ENCODE measurements around the gene DECR2.
"Not testable (repeated sequence)": the region's sequence is repeated elsewhere in the genome, so short reads cannot be mapped to it uniquely, and the experiment has no call there.

The DECR2 gene

DNA sequence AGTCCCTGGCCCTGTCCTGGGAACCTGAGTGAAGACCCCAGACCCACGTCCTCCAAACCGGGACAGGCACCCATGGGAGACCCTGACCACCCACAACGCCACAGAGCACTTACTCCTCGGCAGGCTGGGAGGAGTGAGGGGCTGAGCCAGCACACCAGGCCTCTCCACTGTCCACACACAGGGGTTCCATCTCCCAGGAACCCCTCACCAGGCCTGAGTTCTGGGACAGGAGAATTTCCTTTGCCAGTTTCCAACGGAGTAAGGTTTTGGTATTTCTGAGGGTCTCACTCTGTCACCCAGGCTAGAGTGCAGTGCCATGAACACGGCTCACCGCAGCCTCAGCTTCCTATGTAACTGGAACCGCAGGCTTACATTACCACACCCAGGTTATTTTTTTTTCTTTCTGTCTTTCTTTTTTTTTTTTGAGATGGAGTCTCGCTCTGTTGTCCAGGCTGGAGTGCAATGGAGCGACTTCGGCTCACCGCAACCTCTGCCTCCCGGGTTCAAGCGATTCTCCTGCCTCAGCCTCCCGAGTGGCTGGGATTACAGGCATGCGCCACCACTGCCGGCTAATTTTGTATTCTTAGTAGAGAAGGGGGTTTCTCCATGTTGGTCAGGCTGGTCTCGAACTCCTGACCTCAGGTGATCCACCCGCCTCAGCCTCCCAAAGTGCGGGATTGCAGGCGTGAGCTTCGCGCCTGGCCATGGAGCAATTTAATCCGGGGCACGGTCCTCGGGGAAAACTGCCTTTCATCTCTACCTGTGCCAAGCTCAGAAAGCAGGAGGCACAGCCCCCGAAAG is 21.5 kb upstream of the DECR2 start:
- DNase-seq, result no peak

DNA sequence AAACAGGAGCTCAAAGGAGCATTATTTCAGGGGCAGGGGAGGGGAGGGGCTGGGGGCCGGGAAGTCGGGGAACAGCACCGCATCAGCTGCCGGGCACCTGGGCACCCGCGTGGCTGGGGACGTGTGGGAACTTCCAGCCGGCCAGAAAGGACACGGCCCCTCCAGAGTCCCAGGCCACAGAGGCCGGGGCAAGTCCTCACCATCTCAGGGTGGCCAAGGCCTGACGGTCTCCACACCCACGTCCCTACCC is 21.0 kb upstream of the DECR2 start:
- DNase-seq, result no peak

DNA sequence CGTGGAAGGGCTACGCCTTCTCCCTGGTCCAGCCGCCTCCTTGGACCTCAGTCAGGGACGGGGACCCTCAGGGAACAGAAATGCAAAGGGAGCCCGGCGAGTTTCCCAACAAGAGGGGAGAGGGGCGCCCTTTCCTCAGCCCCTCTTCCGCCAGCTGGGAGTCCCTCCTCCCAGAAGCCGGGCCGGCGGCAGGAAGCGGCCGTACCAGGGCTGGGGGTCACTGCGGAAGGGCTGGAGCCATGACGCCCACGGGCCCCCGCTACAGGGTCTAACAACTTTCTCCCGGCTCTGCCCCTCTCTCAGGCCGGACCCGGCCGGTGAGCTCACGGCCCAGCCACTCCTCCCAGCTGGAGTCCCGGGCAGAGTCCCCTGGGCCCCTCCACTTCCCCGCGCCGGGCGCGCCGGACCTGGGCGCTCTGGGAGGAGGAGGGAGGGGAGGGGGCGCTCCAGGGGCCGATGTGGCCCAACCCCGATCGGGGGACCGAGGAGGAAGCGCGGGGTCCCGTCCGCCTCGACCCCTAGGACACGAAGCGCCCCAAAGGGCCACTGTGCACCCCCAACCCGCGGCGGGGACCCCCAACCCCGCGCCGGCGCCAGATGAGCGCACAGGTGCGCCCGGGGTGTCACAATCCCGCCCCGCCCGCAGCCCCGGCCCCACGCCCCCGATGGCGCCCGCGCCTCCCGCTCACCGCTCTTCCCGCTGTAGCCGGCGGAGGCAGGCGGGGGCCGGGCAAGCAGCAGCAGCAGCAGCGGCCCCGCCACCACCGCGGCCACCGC is 20.5 kb upstream of the DECR2 start:
- peak; percentile 37 for DNase-seq

DNA sequence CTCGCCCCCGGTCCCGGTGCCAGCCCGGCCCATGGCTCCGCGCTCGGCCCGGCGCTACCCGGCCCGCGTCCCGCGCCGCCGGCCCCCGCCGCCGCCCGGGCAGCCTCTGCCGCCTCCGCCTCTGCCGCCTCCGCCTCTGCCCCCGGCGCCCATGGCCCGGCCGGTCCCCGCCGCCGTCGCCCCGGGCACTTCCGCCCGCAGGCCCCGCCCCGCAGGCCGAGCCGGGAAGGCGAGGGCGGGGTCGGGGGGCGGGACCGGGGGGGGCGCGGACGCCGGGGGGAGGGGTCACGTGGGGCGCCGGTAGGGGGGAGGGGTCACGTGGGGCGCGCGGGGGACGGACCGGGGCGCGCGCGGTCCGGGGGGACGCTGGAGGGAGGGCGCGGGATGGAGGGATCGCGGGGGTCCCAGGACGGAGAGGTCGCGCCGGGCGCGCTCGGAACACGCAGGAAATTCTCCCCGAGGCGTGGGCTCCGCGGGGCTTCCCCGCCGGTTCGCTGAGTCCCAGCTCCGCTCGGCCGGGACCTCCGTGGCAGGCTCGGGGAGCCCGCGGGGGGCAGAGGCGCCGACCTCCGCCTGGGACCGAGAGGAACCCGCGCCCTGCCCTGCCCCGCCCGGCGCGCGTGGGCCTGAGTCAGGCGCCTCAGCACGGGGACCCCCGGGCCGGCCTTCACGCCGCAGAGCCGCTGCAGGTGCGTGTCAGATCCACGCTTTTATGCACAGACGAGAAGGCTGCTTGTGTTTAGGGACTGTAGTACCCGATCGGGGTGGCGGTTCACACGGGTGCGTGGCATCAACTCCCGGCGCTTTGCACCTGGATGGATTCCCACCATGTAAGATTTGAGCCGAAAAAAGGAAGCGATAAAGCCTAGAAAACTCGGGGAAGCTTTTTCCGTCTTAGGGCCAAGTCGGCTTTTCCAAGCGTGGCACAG is 19.6 kb upstream of the DECR2 start, which contains the start of gene PGAP6:
Gene PGAP6, minus strand, starts transcription at position 190 of the 929 bp plus-strand sequence. Its CDS starts 157 bp downstream, at position 33.
- DNase-seq, result peak; percentile 63

DNA sequence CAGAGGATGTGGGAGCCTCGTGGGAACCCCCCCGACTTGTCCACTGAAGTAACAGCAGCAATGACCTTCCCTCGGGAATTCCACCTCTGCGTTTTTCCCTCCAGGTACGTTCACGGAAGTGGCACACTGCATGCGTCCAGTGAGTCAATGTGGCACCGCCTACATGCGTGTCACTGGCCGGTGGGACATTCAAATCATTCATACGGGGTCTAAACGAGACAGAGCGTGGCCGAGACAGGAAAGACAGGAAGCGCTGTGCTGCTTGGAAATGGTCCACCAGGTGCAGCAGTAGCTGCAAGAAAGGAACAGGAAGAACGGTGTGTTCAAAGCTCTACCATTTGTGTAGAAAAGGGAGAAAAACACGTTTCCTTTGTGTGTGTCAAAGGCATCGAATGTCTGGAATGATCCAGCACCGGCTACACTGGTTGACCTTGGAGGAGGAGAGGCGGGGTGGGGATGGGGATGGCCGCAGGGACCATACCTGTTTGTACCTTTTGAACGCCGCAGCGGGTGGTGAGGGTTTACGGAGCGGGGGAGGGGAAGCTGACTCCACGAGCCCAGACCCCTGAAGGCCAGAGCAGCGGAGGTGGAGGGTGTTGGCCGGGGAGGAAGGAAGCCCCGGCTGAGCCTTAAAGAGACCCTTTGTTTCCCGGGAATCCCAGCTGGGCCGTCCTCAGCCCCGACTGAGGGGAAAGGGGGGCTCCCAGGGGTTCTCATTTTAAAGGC is 18.2 kb upstream of the DECR2 start:
- peak; percentile 49 for DNase-seq

DNA sequence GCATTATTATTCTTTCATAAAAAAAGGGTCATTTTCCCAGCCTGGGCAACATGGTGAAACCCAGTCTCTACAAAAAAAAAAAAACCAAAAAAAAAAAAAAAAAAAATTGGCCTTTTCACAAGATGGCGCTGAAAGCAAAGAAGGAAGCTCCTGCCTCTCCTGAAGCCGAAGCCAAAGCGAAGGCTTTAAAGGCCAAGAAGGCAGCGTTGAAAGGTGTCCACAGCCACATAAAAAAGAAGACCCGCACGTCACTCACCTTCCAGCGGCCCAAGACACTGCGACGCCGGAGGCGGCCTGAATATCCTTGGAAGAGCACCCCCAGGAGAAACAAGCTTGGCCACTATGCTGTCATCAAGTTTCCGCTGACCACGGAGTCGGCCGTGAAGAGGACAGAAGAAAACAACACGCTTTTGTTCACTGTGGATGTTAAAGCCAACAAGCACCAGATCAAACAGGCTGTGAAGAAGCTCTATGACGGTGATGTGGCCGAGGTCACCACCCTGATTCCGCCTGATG is 15.0 kb upstream of the DECR2 start:
- no peak for DNase-seq

DNA sequence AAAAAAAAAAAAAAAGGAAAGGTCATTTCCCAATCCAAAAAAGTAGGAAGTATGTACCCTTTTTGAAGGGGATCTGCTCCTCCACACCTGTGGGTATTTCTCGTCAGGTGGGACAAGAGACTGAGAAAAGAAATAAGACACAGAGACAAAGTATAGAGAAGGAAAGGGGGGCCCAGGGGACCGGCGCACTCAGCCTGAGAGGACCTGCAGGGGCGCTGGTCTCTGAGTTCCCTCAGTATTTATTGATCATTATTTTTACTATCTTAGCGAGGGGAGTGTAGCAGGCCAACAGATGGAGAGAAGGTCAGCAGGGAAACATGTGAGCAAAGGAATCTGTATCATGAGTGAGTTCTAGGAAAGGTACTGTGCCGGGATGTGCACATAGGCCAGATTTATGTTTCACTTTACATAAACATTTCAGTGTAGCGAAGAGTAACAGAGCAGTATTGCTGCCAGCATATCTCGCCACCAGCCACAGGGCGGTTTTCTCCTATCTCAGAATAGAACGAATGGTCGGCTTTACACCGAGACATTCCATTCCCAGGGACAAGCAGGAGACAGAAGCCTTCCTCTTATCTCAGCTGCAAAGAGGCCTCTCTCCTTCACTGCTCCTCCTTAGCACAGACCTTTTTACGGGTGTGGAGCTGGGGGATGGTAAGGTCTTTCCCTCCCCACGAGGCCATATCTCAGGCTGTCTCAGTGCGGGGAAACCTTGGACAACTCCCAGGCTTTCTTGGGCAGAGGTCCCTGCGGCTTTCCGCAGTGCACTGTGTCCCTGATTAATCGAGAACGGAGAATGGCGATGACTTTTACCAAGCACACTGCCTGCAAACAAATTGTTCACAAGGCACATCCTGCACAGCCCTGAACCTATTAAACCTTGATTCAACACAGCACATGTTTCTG is 13.7 kb upstream of the DECR2 start:
- not testable (repeated sequence) for DNase-seq

DNA sequence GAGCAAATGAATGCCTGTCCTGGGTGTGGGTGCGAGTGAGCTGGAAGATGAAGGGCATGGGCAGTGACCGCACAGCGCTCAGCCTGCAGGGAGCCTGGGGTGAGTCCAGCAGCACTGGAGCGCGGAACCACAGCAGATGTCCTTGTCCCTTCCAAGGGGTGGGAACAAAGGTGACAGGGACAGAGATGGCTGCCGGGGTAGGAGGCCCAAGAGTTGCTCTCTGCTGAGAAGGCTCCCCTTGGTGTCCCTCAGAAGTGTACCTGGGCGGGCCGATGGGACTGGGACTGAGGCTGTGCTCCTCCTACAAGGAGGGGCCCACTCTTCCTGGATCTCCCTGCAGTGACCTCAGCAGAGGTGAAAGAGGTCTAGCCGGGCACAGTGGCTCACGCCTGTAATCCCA is 12.3 kb upstream of the DECR2 start:
- no peak for DNase-seq

DNA sequence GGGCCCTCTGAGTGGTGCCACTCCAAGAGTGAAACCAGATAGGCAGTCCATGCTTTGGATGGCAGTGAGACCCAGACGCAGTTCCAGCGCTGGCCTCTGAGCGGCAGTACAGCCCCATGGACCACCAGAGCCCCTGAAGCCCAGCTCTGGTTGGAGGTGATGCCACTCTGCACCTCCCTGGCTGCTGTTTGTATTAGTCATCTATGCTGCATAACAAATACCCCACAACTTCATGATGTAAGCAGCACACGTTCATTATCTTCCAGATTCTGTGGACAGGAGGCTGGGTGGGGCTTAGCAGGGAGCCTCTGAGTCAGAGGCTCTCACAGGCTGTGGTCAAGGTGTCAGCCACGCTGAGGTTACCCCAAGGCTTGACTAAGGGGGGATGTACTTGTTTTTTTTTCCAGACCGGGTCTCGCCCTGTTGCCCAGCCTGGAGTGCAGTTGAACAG is 9.8 kb upstream of the DECR2 start:
- peak; percentile 87 for DNase-seq

DNA sequence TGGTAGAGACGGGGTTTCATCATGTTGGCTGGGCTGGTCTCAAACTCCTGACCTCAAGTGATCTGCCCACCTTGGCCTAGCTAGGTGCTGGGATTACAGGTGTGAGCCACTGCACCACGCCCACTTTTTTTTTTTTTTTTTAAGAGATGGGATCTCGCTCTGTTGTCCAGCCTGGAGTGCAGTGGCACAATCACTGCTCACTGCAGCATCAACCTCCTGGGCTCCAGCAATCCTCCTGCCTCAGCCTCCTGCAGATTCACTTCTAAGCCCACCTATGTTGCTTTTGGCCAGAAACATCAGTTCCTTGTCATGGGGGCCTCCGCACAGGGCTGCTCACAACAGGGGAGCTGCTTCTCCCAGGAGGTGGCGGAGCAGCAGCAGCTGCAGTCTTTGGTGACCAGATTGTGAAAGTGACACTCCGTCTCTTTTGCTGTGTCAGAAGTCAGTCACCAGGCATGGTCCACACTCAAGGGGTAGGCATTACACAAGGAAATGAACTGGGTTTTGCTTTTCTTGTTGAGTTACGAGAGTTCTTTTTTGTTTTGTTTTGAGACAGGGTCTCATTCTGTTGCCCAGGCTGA is 9.1 kb upstream of the DECR2 start:
- no peak for DNase-seq

DNA sequence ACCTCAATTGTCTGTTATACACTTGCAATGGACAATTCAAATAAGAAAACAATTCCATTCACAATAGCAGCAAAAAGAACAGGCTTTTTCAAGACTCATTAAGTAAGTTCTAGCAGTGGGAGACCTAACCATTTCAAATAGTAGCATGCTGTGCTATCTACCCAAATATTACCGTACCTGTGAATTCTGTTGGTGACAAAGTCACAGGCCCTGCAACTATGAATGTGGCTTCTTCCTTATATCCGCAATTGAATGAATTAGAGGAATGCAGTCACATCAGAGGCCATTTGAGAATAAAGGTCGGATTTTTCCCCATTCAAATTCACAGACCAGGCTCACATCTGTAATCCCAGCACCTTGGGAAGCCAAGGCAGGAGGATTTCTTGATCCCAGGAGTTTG is 5.5 kb upstream of the DECR2 start:
- no peak for DNase-seq

DNA sequence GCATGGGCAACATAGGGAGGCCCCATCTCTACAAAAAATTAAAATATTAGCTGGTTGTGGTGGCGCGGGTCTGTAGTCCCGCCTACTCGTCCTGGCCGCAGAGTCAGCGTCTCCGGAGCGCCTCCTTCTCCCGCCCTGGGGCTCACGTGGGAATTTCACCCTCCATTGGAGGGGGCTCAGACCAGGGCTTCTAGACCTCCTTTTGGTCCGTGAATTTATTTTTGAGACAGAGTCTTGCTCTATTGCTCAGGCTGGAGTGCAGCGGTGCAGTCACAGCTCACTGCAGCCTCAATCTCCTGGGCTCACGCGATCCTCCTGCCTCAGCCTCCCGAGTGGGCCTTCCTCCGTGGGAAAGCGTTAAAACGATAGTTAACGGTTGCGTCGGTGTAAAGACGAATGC is 5.1 kb upstream of the DECR2 start:
- DNase-seq, result no peak

DNA sequence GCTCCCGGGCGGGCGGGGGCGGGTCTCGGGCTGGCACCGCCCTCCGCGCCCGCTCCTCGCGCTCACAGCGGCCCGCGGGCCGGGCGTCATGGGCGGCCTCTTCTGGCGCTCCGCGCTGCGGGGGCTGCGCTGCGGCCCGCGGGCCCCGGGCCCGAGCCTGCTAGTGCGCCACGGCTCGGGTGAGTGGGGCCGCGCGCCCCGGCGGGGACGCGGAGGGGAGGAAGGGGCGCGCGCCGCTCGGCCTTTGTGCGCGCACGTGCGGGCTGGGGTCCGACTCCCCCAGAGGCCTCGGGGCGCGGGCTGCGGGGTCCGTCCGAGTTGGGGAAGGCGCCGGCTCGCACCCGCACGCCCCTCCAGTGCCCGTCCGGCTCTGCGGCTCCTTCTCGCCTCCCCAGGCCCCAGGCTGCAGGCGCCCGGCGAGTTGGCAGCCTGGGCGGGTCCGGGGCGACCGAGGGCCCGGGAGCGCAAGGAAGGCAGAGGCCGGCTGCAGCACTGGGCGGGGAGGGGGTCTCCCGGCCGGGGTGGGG is 4.5 kb upstream of the DECR2 start, which contains the start of gene NME4:
Gene NME4, plus strand, starts transcription at position 65 of the 527 bp plus-strand sequence. Its CDS starts 24 bp downstream, at position 89.
- DNase-seq, result no peak

DNA sequence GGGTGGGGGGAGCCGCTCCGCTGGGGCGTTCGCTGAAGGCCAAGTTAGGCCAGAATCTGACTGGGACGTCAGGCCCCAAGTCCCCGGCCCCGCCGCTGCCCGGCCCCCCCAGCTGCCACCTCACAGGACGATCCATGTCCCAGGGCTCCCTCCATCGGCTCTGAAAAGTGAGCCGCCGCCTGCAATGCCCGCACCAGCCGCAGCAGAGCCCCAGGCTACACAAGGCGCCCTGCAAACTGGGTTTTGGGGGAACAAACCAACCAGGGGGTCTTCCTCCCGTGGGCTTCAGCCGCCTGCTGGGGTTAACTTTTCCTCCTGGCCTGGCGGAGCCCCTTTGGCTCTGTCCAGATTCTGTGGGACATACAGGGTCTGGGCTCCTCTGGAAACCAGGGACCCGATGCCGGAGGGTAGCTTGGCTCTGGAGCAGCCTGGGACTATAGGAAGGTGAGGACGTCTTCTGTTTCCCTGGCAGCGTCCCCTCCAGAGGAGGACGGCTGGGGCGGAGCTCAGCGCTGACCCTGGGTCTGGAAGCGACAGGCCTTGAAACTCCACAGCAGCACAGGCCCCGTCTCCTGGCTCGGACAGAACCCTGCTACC is 3.9 kb upstream of the DECR2 start:
- DNase-seq, result no peak

DNA sequence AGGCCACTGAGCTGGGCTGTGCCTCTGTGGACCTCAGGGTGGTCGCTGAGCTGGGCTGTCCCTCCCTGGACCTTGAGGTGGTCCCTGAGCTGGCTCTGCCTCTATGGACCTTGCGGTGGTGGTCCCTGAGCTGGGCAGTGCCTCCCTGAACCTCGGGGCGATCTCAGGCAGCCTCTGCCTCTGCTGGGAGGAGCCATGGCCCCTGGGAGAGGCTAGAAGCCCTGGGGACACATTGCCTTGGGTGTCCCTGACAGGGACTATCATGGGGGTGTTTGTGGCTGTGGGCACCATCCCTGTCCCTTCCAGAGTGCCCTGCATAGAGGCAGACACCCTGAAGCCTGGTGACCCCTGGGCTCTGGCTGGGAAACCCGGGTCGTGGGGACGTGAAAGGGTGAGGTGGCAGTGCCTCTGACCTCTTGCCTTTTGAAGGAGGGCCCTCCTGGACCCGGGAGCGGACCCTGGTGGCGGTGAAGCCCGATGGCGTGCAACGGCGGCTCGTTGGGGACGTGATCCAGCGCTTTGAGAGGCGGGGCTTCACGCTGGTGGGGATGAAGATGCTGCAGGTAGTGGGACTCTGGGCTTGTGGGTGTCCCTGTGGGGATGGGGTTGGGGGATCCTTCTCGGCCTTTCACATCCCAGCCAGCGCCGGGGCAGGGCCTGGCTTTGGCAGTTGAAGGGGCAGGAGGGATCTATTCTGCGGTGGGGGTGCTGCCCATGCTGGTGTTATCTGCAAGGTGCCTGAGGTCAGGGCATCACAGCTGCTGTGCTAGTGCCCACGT is 2.9 kb upstream of the DECR2 start:
- DNase-seq, result no peak

DNA sequence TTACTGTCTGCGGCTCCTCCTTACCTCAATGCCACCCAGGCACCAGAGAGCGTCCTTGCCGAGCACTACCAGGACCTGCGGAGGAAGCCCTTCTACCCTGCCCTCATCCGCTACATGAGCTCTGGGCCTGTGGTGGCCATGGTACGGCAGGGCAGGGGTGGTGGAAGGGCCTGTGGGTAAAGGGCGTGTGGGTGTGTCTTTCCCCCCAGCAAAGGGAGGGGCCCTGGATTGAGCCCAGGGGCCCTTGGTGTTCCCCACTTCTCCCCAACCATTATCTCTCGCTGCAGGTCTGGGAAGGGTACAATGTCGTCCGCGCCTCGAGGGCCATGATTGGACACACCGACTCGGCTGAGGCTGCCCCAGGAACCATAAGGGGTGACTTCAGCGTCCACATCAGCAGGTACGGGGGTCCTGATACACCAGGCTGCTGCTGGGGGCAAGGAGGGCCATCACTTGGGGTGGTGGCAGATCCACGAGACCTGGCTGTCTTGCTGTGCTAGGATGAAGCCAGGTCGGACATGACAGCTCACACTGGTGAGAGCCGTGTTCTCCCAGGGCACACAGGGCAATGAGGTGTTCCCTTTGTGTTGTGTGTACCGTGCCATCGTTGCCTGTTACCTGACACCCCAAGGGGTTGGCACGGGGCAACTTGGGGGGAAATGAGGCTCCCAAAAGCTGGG is 2.2 kb upstream of the DECR2 start:
- DNase-seq, result no peak

DNA sequence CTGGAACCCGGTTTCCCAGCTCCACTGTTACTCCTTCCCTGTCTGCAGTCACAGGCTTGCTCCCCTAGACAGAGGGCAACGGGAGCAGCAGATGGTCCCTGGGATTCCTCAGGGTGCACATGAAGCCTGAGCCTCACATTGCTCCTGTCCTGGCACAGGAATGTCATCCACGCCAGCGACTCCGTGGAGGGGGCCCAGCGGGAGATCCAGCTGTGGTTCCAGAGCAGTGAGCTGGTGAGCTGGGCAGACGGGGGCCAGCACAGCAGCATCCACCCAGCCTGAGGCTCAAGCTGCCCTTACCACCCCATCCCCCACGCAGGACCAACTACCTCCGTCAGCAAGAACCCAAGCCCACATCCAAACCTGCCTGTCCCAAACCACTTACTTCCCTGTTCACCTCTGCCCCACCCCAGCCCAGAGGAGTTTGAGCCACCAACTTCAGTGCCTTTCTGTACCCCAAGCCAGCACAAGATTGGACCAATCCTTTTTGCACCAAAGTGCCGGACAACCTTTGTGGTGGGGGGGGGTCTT is 1.6 kb upstream of the DECR2 start:
- no peak for DNase-seq

DNA sequence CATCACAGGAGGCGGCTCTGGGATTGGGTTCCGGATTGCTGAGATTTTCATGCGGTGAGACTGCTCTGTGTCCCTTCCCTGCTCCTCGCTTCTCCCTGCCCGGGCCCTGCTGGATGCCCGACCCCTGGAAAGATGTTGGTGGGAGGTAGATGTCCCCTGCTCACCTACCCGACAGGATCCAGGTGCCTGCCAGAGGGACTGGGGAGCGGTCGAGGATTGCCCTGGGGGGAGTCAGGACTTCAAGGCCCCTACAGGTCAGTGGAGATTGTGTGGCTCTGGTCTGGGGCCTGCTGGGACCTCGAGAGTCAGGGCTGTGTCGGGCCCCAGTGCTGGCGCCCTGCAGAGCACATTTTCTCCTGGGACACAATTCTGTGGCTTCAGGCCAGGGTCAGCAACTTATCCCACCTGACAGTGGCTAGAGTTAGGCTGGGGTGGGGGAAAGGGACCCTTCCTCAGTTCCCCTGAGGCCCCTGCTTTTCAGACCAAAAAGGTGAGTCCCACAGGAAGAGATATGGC is 3.3 kb downstream of the DECR2 start:
- no peak for DNase-seq
